Ovary (tissue), 3 donors: ENCODE measurements around the gene LYST.

Experiments
- CTCF ChIP-seq, 3 donors: fragments of 450-650 bp in 2 of 3; fragments of 200-600 bp in 1 of 3; IDR thresholded peaks; one replicate each; pipeline versions ENCODE4 v1.5.1 to v1.8.0; 2016 to 2022; ENCODE audit warnings: antibody characterized with exemption in 3 of 3, mild to moderate bottlenecking in 1 of 3
- EP300 ChIP-seq: sonication (generic); formaldehyde crosslinking; IDR thresholded peaks from one replicate; pipeline ENCODE4 v1.6.1; 2017; ENCODE audit warnings: antibody characterized with exemption
- POLR2A ChIP-seq: fragments of 450-650 bp; IDR thresholded peaks from one replicate; pipeline ENCODE4 v1.6.1; 2017; ENCODE audit warnings: antibody characterized with exemption, mild to moderate bottlenecking, moderate library complexity
- donor health status: DM: no; HTN: no; CAD: no.

DNA sequence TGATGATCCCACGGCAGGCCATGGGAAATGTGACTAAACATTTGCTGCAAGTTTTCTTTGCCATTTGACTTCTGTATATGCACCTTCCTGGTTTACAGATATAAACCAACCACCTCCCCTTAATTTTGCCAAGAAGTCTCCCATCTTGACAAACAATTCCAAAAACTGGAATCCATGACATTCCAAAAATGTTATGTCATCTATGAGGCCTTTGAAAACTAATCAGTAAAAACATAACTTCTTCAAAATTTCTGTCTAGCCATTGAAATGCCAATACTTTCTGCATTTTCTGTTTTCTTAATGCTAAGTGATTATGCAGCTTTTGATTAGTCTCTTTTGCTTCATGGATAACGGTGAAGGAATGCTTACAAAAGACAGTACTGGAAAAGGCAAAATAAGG is 84.1 kb downstream of the LYST start:
- TF ChIP-seq CTCF (IDR thresholded peaks at IDR 0.05) (no peak), POLR2A (no peak), EP300 (no peak)
